H1 (cell line): ENCODE measurements around the gene PRDM15. TPM values are rescaled to one million over a fixed set of nuclear protein-coding genes. Genes with fewer than 3 reads are reported as not detected.

Experiments
- CTCF ChIA-PET: fragments of 300-600 bp; sonication (Branson Sonifier 250); formaldehyde crosslinking; loops from one replicate; lab custom pipeline; 2021; ENCODE audit not compliant: partially characterized antibody; lab: Charles Lee
- POLR2A ChIA-PET: fragments of 300-600 bp; sonication (Branson Sonifier 250); formaldehyde crosslinking; loops from one replicate; lab custom pipeline; 2021; ENCODE audit warnings: inconsistent platforms; ENCODE audit not compliant: partially characterized antibody; lab: Charles Lee
- DNase-seq, 2 experiments: peaks; one replicate each; pipeline versions ENCODE4 v3.0.0 to v3.0.0-alpha.2; 2010 to 2022; ENCODE audit warnings: low spot score in 2 of 2, low read depth in 1 of 2, mixed read lengths in 1 of 2
- FAIRE-seq: peaks from 2 replicates; lab custom pipeline; 2011; peaks lifted over from hg19 to GRCh38; lab: Jason Lieb, UNC
- H2AFZ ChIP-seq: 2 replicates; pipeline ENCODE4 v1.8.1; 2012; ENCODE audit warnings: low read length, inconsistent platforms
- H2AK5ac ChIP-seq: 2 replicates; pipeline ENCODE4 v1.6.1; 2013; ENCODE audit warnings: low read depth, low read length
- H2BK120ac ChIP-seq: replicated peaks from 2 replicates; pipeline ENCODE3; 2013; ENCODE audit warnings: low read depth, low read length, inconsistent platforms
- H2BK12ac ChIP-seq: 2 replicates; pipeline ENCODE4 v1.6.1; 2013; ENCODE audit warnings: low read depth, low read length
- H2BK15ac ChIP-seq: 2 replicates; pipeline ENCODE4 v1.6.1; 2013; ENCODE audit warnings: low read length
- H2BK20ac ChIP-seq: 2 replicates; pipeline ENCODE4 v1.6.1; 2013; ENCODE audit warnings: low read length
- H2BK5ac ChIP-seq: 2 replicates; pipeline ENCODE4 v1.6.1; 2013; ENCODE audit warnings: low read depth, low read length
- H3K14ac ChIP-seq: 2 replicates; pipeline ENCODE4 v1.6.1; 2013; ENCODE audit warnings: inconsistent platforms; ENCODE audit not compliant: insufficient read length
- H3K18ac ChIP-seq: 2 replicates; pipeline ENCODE4 v1.6.1; 2013; ENCODE audit warnings: low read length; ENCODE audit errors: extremely low read depth
- H3K23ac ChIP-seq: 2 replicates; pipeline ENCODE4 v1.6.1; 2013; ENCODE audit warnings: inconsistent platforms; ENCODE audit not compliant: insufficient read length
- H3K23me2 ChIP-seq: 2 replicates; pipeline ENCODE4 v1.6.1; 2013; ENCODE audit warnings: low read depth, low read length
- H3K27ac ChIP-seq: 2 replicates; pipeline ENCODE4 v1.6.1; 2011; ENCODE audit warnings: low read depth, low read length, inconsistent platforms
- H3K27me3 ChIP-seq, 4 experiments: replicated peaks in 1 of 4; 1 replicate in 1 of 4; 2 replicates in 3 of 4; pipeline versions ENCODE4 v1.6.1 to v1.8.1; 2011 to 2013; ENCODE audit warnings: low read length in 3 of 4, mild to moderate bottlenecking in 3 of 4, inconsistent platforms in 2 of 4, mixed read lengths in 2 of 4, moderate library complexity in 1 of 4; ENCODE audit not compliant: control insufficient read depth in 3 of 4, insufficient read depth in 3 of 4; ENCODE audit errors: extremely low read depth in 1 of 4
- H3K36me3 ChIP-seq, 4 experiments: 2 replicates each; pipeline versions ENCODE4 v1.6.1 to v1.8.1; 2011 to 2013; ENCODE audit warnings: mild to moderate bottlenecking in 4 of 4, low read length in 3 of 4, moderate library complexity in 2 of 4, control low read depth in 1 of 4, inconsistent platforms in 1 of 4; ENCODE audit not compliant: insufficient read depth in 4 of 4, control insufficient read depth in 2 of 4
- H3K4ac ChIP-seq: replicated peaks from 2 replicates; pipeline ENCODE3; 2013; ENCODE audit warnings: low read length, low read depth, mixed read lengths, inconsistent platforms; ENCODE audit not compliant: insufficient read length
- H3K4me1 ChIP-seq, 4 experiments: replicated peaks in 1 of 4; 1 replicate in 1 of 4; 2 replicates in 3 of 4; pipeline versions ENCODE4 v1.6.1 to v1.8.1; 2011 to 2013; ENCODE audit warnings: low read length in 3 of 4, inconsistent platforms in 2 of 4, mixed read lengths in 1 of 4; ENCODE audit not compliant: insufficient read depth in 4 of 4, control insufficient read depth in 3 of 4
- H3K4me2 ChIP-seq, 2 experiments: 2 replicates each; pipeline versions ENCODE4 v1.6.1 to v1.8.1; 2011 to 2013; ENCODE audit warnings: low read depth in 2 of 2, low read length in 2 of 2, control low read depth in 1 of 2, inconsistent platforms in 1 of 2, mild to moderate bottlenecking in 1 of 2; ENCODE audit not compliant: insufficient read depth in 1 of 2
- H3K4me3 ChIP-seq, 4 experiments: fragments of 200-600, 300-600 bp in 1 of 4; sonication (generic), shearing (Covaris generic), sonication (Bioruptor Twin) in 1 of 4; 2 replicates each; pipeline versions ENCODE4 v1.5.1 to v1.8.1; 2011 to 2016; ENCODE audit warnings: low read length in 4 of 4, low read depth in 3 of 4, control low read depth in 2 of 4, inconsistent platforms in 2 of 4, mild to moderate bottlenecking in 2 of 4, mixed read lengths in 1 of 4, moderate library complexity in 1 of 4; ENCODE audit not compliant: insufficient read depth in 2 of 4; ENCODE audit errors: extremely low read depth in 1 of 4
- H3K56ac ChIP-seq: replicated peaks from 2 replicates; pipeline ENCODE3; 2013; ENCODE audit warnings: low read depth, mild to moderate bottlenecking, mixed read lengths, low read length, inconsistent platforms; ENCODE audit not compliant: insufficient read length
- H3K79me1 ChIP-seq: 2 replicates; pipeline ENCODE4 v1.6.1; 2013; ENCODE audit warnings: low read depth, low read length, control low read depth
- H3K79me2 ChIP-seq, 2 experiments: 2 replicates each; pipeline versions ENCODE4 v1.6.1 to v1.8.1; 2012 to 2013; ENCODE audit warnings: low read length in 2 of 2, mild to moderate bottlenecking in 2 of 2, inconsistent platforms in 1 of 2; ENCODE audit not compliant: insufficient read depth in 2 of 2, control insufficient read depth in 1 of 2
- H3K9ac ChIP-seq, 4 experiments: replicated peaks in 1 of 4; 1 replicate in 1 of 4; 2 replicates in 3 of 4; pipeline versions ENCODE4 v1.6.1 to v1.8.1; 2011 to 2013; ENCODE audit warnings: low read depth in 3 of 4, low read length in 3 of 4, control low read depth in 2 of 4, mild to moderate bottlenecking in 2 of 4, moderate library complexity in 2 of 4, inconsistent platforms in 1 of 4; ENCODE audit errors: extremely low read depth in 1 of 4
- H3K9me3 ChIP-seq, 2 experiments: 2 replicates each; pipeline versions ENCODE4 v1.6.1 to v1.8.1; 2012 to 2013; ENCODE audit warnings: mild to moderate bottlenecking in 2 of 2, moderate library complexity in 2 of 2, control low read depth in 1 of 2, inconsistent platforms in 1 of 2, low read depth in 1 of 2, low read length in 1 of 2, mixed read lengths in 1 of 2; ENCODE audit not compliant: insufficient read depth in 2 of 2
- H4K20me1 ChIP-seq, 2 experiments: replicated peaks in 1 of 2; 2 replicates each; pipeline versions ENCODE3 to v1.8.1; 2011 to 2013; ENCODE audit warnings: inconsistent platforms in 2 of 2, low read length in 2 of 2, mild to moderate bottlenecking in 1 of 2; ENCODE audit not compliant: insufficient read depth in 2 of 2, control insufficient read depth in 1 of 2
- H4K5ac ChIP-seq: 2 replicates; pipeline ENCODE4 v1.6.1; 2013; ENCODE audit warnings: low read length, low read depth, mixed read lengths, inconsistent platforms; ENCODE audit not compliant: insufficient read length
- H4K8ac ChIP-seq: 2 replicates; pipeline ENCODE4 v1.8.0; 2013; ENCODE audit warnings: mild to moderate bottlenecking, moderate library complexity, low read length, inconsistent platforms; ENCODE audit not compliant: insufficient read depth; ENCODE audit errors: extremely low read depth
- H4K91ac ChIP-seq: replicated peaks from 2 replicates; pipeline ENCODE3; 2013; ENCODE audit warnings: low read length, mixed read lengths, inconsistent platforms; ENCODE audit not compliant: insufficient read length
- ATF3 ChIP-seq: IDR thresholded peaks from 2 replicates; pipeline ENCODE4 v1.6.1; 2011; ENCODE audit warnings: low read depth, mild to moderate bottlenecking, low read length; ENCODE audit not compliant: insufficient read depth
- BACH1 ChIP-seq: IDR thresholded peaks from 2 replicates; pipeline ENCODE4 v1.6.1; 2012; ENCODE audit warnings: low read length, improper control_type of control experiment
- CREB1 ChIP-seq: IDR thresholded peaks from 2 replicates; pipeline ENCODE4 v1.6.1; 2012; ENCODE audit warnings: inconsistent platforms
- CTBP2 ChIP-seq: IDR thresholded peaks from 2 replicates; pipeline ENCODE4 v1.7.0; 2011; ENCODE audit warnings: borderline replicate concordance, mild to moderate bottlenecking, moderate library complexity, mixed read lengths, low read length; ENCODE audit not compliant: insufficient read depth, insufficient read length
- JUN ChIP-seq: IDR thresholded peaks from 2 replicates; pipeline ENCODE4 v1.6.1; 2011; ENCODE audit warnings: low read depth, mild to moderate bottlenecking, improper control_type of control experiment, low read length
- KDM5A ChIP-seq: fragments of 200-600 bp; IDR thresholded peaks from 2 replicates; pipeline ENCODE4 v1.7.1; 2012; ENCODE audit warnings: mild to moderate bottlenecking, low read length, inconsistent platforms, mixed read lengths
- MAFK ChIP-seq: IDR thresholded peaks from 2 replicates; pipeline ENCODE4 v1.6.1; 2012; ENCODE audit warnings: low read depth, mild to moderate bottlenecking, improper control_type of control experiment, low read length
- NANOG ChIP-seq: IDR thresholded peaks from 2 replicates; pipeline ENCODE4 v1.6.1; 2011; ENCODE audit warnings: low read length, low read depth, mild to moderate bottlenecking, inconsistent platforms; ENCODE audit not compliant: insufficient read depth, poor library complexity, severe bottlenecking
- POLR2A ChIP-seq, 2 experiments: IDR thresholded peaks; 1 replicate in 1 of 2; 2 replicates in 1 of 2; pipeline ENCODE4 v1.6.1; 2011; ENCODE audit warnings: low read depth in 2 of 2, low read length in 2 of 2, mild to moderate bottlenecking in 2 of 2; ENCODE audit errors: control extremely low read depth in 1 of 2
- POU5F1 ChIP-seq: IDR thresholded peaks from 2 replicates; pipeline ENCODE4 v1.6.1; 2011; ENCODE audit warnings: low read depth, mild to moderate bottlenecking, low read length, moderate library complexity
- SIN3A ChIP-seq, 2 experiments: IDR thresholded peaks in 1 of 2; conservative IDR thresholded peaks in 1 of 2; 2 replicates each; pipeline ENCODE4 v1.6.1; 2011 to 2012; ENCODE audit warnings: low read length in 2 of 2, improper control_type of control experiment in 1 of 2, low read depth in 1 of 2, mild to moderate bottlenecking in 1 of 2
- SIX5 ChIP-seq: IDR thresholded peaks from 2 replicates; pipeline ENCODE4 v1.6.1; 2011; ENCODE audit warnings: mild to moderate bottlenecking, low read depth, low read length
- SP1 ChIP-seq: IDR thresholded peaks from 2 replicates; pipeline ENCODE4 v1.6.1; 2011; ENCODE audit warnings: low read depth, low read length
- SP2 ChIP-seq: IDR thresholded peaks from 2 replicates; pipeline ENCODE4 v1.6.1; 2012; ENCODE audit warnings: mild to moderate bottlenecking, low read length, inconsistent platforms
- TAF7 ChIP-seq: optimal IDR thresholded peaks from 2 replicates; pipeline ENCODE3; 2011; ENCODE audit warnings: low read depth, mild to moderate bottlenecking, inconsistent platforms, low read length, moderate library complexity, borderline replicate concordance
- WGBS, 2 experiments: shearing (Covaris generic) in 1 of 2; methylation state at CpG; one replicate each; pipeline versions ENCODE4 v1.1.6 to v1.1.7; 2013 to 2015; ENCODE audit warnings: low lambda C conversion rate in 2 of 2, mixed read lengths in 2 of 2, inconsistent platforms in 1 of 2, low coverage in 1 of 2, missing lambda C conversion rate in 1 of 2; ENCODE audit not compliant: insufficient replicate concordance in 2 of 2, insufficient coverage in 1 of 2, insufficient read length in 1 of 2; ENCODE audit errors: extremely low coverage in 1 of 2, missing lambda C conversion rate in 1 of 2; 5-methylcytosine and 5-hydroxymethylcytosine counted together
- polyA plus RNA-seq, 7 experiments: library from polyadenylated mRNA; depleted of rRNA in 3 of 7; stranded (reverse) in 5 of 7; unstranded in 2 of 7; fragments of >200 nt in 5 of 7; fragments of 200-250 nt in 2 of 7; gene quantifications; 1 replicate in 5 of 7; 2 replicates in 1 of 7; 4 replicates in 1 of 7; pipeline versions ENCODE4 v1.2.1 to v1.2.3, GENCODE V29; 2011 to 2013; ENCODE audit warnings: missing spikeins in 2 of 7, mixed read lengths in 2 of 7
- total RNA-seq: library from RNA; stranded (reverse); fragmentation: NEBNext Ultra II Directional; extraction: Animal tissue kit (Norgen Biotek cat#: 25700); gene quantifications from 2 replicates; pipeline ENCODE4 v1.2.1, GENCODE V29; 2021

The PRDM15 gene
- total and polyA plus RNA-seq, 2 of the 8 experiments (the other 6 are each of a cell fraction or from before 2014, with no cell fraction given) = 9.7 to 10.5 TPM

DNA sequence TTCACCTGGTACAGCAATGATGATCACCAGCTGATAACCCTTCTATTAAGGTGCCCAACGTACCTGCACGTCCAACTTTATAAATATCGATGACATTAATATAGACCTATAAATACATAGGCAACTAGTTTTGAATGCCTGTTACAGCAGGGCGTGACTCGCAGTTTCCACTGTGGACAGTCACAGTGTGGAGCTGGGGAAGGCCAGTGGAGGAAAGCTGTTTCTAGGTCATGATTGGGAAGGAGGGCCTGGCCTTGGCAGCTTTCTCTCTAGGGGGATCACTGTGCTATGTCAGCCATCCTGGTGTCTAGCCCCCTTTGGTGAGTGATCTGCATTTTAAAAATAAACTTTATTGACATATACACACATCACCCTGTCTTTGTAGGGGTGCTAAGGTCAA, 4.4 kb upstream of the PRDM15 start:
- H3K4me3 ChIP-seq = no peak overlapping the region
- H3K23me2 ChIP-seq = peaks cover 4% of the 10 kb centered on the region; the same call in 1 of the 2 replicates
- H2BK15ac ChIP-seq = no peak overlapping the region
- no peak overlapping the region for H4K5ac ChIP-seq
- H3K56ac ChIP-seq = no peak overlapping the region
- H3K27ac ChIP-seq = no peak overlapping the region
- no peak overlapping the region for H3K4me2 ChIP-seq
- no peak overlapping the region for H3K4ac ChIP-seq
- 94% methylated on average over 5 of the region's 5 CpGs; no CpG with 5 or more reads in 1 of the 2 experiments for WGBS, 2 experiments
- H2BK20ac ChIP-seq = no peak overlapping the region
- peaks cover 0 to 11% (median 4%) of the 10 kb centered on the region in 4 experiments; a peak in 4 of 7 replicates for H3K4me1 ChIP-seq
- no peak overlapping the region for H3K18ac ChIP-seq
- no peak overlapping the region for H4K91ac ChIP-seq
- no peaks in the 10 kb centered on the region for H3K36me3 ChIP-seq
- H2BK12ac ChIP-seq = 0 out of 2 replicates have a peak overlapping the region, but pooled peaks have one; percentile 39
- no peak overlapping the region for H2AK5ac ChIP-seq
- no peak for DNase-seq
- CTCF ChIA-PET = interaction anchor here (0.6 to 2.3 kb wide), 4 partner anchors 10 to 223 kb away, joined by 3 to 9 read pairs (median 4); no protein-coding TSS in a partner anchor
- H3K9ac ChIP-seq = no peak overlapping the region
- H3K14ac ChIP-seq = no peak overlapping the region
- H3K79me1 ChIP-seq = no peaks in the 10 kb centered on the region
- no peak overlapping the region for H2AFZ ChIP-seq
- no peak overlapping the region for H3K23ac ChIP-seq
- H2BK120ac ChIP-seq = no peak overlapping the region
- POLR2A ChIA-PET = interaction anchor here (0.9 kb wide), 2 partner anchors 8 to 12 kb away, joined by 3 read pairs; no protein-coding TSS in a partner anchor
- H3K79me2 ChIP-seq = no peaks in the 10 kb centered on the region
- no peak overlapping the region for H4K8ac ChIP-seq
- no peaks in the 10 kb centered on the region for H4K20me1 ChIP-seq
- H2BK5ac ChIP-seq = no peak overlapping the region
- no peak for FAIRE-seq
- H3K27me3 ChIP-seq = no peaks in the 10 kb centered on the region
- H3K9me3 ChIP-seq = no peaks in the 10 kb centered on the region
- TF ChIP-seq SIN3A (conservative IDR thresholded peaks at IDR 0.05 in 1 of 2, IDR thresholded peaks at IDR 0.05 in 1 of 2; ENCODE audit: low read depth in 1 of 2, low read length in 2 of 2) (no peak), KDM5A (no peak), MAFK (no peak), TAF7 (no peak), SIX5 (no peak), POLR2A (IDR thresholded peaks at IDR 0.05; ENCODE audit: control extremely low read depth in 1 of 2, low read depth in 2 of 2, low read length in 2 of 2) (no peak), CREB1 (no peak), BACH1 (no peak), NANOG (no peak), POU5F1 (no peak), JUN (no peak), SP1 (no peak), CTBP2 (no peak), SP2 (no peak), ATF3 (no peak)
